ENCODE data around the gene WNK1. TPM values are rescaled to one million over a fixed set of nuclear protein-coding genes. Genes with fewer than 3 reads are reported as not detected.

Gene WNK1
- total and polyA plus RNA-seq, 2 donors (not counting 3 experiments of a cell fraction or from before 2014, with no cell fraction given), result 46.3 to 108 TPM

DNA sequence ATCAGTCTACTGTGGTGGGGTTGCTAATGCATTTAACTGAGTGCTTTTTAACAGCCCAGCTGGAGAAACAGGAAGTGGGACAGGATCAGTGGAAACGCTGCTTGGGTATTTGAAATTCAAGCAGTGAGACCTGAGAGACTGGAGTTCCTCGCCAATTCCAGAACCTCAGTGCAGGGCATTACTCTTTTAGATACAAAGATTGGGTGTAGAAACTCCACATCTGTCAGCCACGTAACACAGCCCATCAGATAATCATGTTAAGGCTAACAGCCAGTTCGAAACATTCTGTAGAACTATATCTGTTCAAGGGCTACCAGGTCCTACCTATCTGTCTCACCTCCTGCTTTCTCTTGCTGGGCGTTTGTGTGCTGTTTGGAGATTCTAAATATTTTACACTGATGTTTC is 151.6 kb downstream of the WNK1 start:
- CTCF ChIA-PET, result interaction anchor here (1.4 to 3.1 kb wide), 2 partner anchors 189 to 680 kb away, joined by 4 to 23 read pairs; no protein-coding TSS in a partner anchor
- dilution Hi-C loops (cut with MboI; ENCODE audit: extremely low pct_ligation_motif_present, low sequenced_read_pairs), result no loop called here
- no peaks in the 10 kb centered on the region for H3K79me2 ChIP-seq (ENCODE audit: control insufficient read depth, insufficient read depth, low read length)
- no peak overlapping the region for H3K27ac ChIP-seq (ENCODE audit: insufficient read depth, low read depth, low read length)
- H3K4me3 ChIP-seq (replicated peaks in 1 of 3; ENCODE audit: insufficient read depth in 1 of 3, low read depth in 1 of 3, low read length in 3 of 3), result no peak overlapping the region
- no TSS peak for BruUV-seq (replicated peaks)
- intact Hi-C loops (cut with micrococcal nuclease), result no loop called here
- no peaks in the 10 kb centered on the region for H3K4me1 ChIP-seq (ENCODE audit: control insufficient read depth, extremely low read depth, insufficient read depth, low read length)
- no peaks in the 10 kb centered on the region for H3K9me1 ChIP-seq (replicated peaks; ENCODE audit: control insufficient read depth, extremely low read depth, insufficient read depth, low read length)
- no peak overlapping the region for H2AFZ ChIP-seq (ENCODE audit: low read depth, low read length)
- DNase-seq (ENCODE audit: low read depth, low spot score), result peak; percentile 40
- H3K36me3 ChIP-seq (ENCODE audit: control insufficient read depth in 2 of 2, extremely low read depth in 1 of 2, insufficient read depth in 2 of 2, low read length in 2 of 2), result peaks cover 19 to 45% of the 10 kb centered on the region in 2 experiments
- no peak for FAIRE-seq
- H3K9me3 ChIP-seq (replicated peaks; ENCODE audit: control insufficient read depth, insufficient read depth, low read length), result no peaks in the 10 kb centered on the region
- no peak overlapping the region for H3K9ac ChIP-seq (replicated peaks; ENCODE audit: extremely low read depth, insufficient read depth, low read length)
- H3K27me3 ChIP-seq (ENCODE audit: control insufficient read depth in 2 of 2, insufficient read depth in 2 of 2, low read length in 2 of 2), result no peaks in the 10 kb centered on the region
- H3K4me2 ChIP-seq (ENCODE audit: insufficient read depth, low read length), result no peak overlapping the region
- POLR2A ChIA-PET, result no interaction called here
- no peaks in the 10 kb centered on the region for H4K20me1 ChIP-seq (replicated peaks; ENCODE audit: control insufficient read depth, extremely low read depth, insufficient read depth, low read length)
- TF ChIP-seq FOS (IDR thresholded peaks at IDR 0.05; ENCODE audit: borderline replicate concordance, insufficient read depth, low read length), result no peak
- TF ChIP-seq GATA2 (IDR thresholded peaks at IDR 0.05; ENCODE audit: insufficient read depth, insufficient read length, low read depth, low read length), result no peak

DNA sequence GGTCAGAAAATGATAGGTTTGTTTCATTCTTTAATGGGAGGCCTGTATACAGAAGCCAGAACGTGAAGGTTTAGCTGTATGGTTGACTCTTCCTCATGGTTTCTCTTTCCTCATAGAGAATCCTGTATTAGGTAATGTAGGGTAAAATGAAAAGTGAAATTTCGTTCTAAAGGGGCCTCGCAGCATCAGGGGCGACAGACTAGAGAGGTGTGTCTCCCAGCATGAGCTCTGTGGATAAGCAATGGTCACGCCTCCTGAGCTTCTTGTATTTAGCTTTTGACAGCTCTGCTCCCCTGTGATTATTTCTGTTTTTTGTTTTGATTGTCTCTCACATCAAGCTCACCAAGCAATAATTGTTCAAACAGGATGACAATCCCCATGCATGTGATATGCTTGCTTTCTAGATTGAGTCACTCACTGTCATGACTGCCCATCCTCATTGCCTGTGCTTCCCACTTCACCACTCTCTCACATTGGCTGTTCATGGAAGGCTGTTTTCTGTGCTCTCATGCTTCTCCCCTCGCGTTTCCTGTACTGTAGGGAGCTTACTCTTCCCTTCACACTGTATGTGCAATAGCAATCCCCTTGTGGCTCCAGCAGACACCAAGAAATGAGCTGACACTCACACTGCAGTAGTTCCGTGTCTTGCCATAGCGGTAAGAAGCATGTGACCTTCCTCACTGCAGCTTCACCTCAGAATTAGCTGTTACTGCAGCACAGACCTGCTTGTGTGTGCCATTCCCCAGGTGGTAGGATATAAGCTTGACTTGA is 153.1 kb downstream of the WNK1 start:
- no peak overlapping the region for H3K4me2 ChIP-seq (ENCODE audit: insufficient read depth, low read length)
- DNase-seq (ENCODE audit: low read depth, low spot score) (no peak), FAIRE-seq (no peak)
- no peak overlapping the region for H2AFZ ChIP-seq (ENCODE audit: low read depth, low read length)
- H3K9me3 ChIP-seq (replicated peaks; ENCODE audit: control insufficient read depth, insufficient read depth, low read length), result no peaks in the 10 kb centered on the region
- no peak for TF ChIP-seq GATA2 (IDR thresholded peaks at IDR 0.05; ENCODE audit: insufficient read depth, insufficient read length, low read depth, low read length)
- TF ChIP-seq EZH2 (IDR thresholded peaks at IDR 0.05; ENCODE audit: borderline replicate concordance, low read depth, low read length, severe bottlenecking), result no peak
- TF ChIP-seq, protein P1, sequence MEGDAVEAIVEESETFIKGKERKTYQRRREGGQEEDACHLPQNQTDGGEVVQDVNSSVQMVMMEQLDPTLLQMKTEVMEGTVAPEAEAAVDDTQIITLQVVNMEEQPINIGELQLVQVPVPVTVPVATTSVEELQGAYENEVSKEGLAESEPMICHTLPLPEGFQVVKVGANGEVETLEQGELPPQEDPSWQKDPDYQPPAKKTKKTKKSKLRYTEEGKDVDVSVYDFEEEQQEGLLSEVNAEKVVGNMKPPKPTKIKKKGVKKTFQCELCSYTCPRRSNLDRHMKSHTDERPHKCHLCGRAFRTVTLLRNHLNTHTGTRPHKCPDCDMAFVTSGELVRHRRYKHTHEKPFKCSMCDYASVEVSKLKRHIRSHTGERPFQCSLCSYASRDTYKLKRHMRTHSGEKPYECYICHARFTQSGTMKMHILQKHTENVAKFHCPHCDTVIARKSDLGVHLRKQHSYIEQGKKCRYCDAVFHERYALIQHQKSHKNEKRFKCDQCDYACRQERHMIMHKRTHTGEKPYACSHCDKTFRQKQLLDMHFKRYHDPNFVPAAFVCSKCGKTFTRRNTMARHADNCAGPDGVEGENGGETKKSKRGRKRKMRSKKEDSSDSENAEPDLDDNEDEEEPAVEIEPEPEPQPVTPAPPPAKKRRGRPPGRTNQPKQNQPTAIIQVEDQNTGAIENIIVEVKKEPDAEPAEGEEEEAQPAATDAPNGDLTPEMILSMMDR (IDR thresholded peaks at IDR 0.05; ENCODE audit: extremely low read depth in 1 of 2, insufficient read depth in 1 of 2, low read depth in 1 of 2, low read length in 2 of 2), result no peak
- TF ChIP-seq POLR2AphosphoS5 (IDR thresholded peaks at IDR 0.05; ENCODE audit: insufficient read depth, low read depth, low read length), result no peak
- TF ChIP-seq, protein P2, sequence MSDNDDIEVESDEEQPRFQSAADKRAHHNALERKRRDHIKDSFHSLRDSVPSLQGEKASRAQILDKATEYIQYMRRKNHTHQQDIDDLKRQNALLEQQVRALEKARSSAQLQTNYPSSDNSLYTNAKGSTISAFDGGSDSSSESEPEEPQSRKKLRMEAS (IDR thresholded peaks at IDR 0.05; ENCODE audit: insufficient read depth, insufficient read length), result no peak
- no peak for TF ChIP-seq MYC (IDR thresholded peaks at IDR 0.05; ENCODE audit: low read depth, low read length)
- TF ChIP-seq FOS (IDR thresholded peaks at IDR 0.05; ENCODE audit: borderline replicate concordance, insufficient read depth, low read length), result no peak
- no peak for TF ChIP-seq POLR2A (IDR thresholded peaks at IDR 0.05; ENCODE audit: low read depth, low read length)
- no peak for TF ChIP-seq JUN (IDR thresholded peaks at IDR 0.05; ENCODE audit: borderline replicate concordance, insufficient read depth, insufficient read length, low read depth)
- no peak overlapping the region for H3K4me3 ChIP-seq (replicated peaks in 1 of 3; ENCODE audit: insufficient read depth in 1 of 3, low read depth in 1 of 3, low read length in 3 of 3)
- ChIA-PET CTCF (interaction anchor here (0.8 to 3.1 kb wide), 5 partner anchors 9 to 678 kb away, joined by 3 to 23 read pairs (median 4); partner anchors contain the start of gene RAD52), POLR2A (no interaction called here)
- no peaks in the 10 kb centered on the region for H3K9me1 ChIP-seq (replicated peaks; ENCODE audit: control insufficient read depth, extremely low read depth, insufficient read depth, low read length)
- intact Hi-C loops (cut with micrococcal nuclease) (no loop called here), dilution Hi-C loops (cut with MboI; ENCODE audit: extremely low pct_ligation_motif_present, low sequenced_read_pairs) (no loop called here)
- no peaks in the 10 kb centered on the region for H3K27me3 ChIP-seq (ENCODE audit: control insufficient read depth in 2 of 2, insufficient read depth in 2 of 2, low read length in 2 of 2)
- H4K20me1 ChIP-seq (replicated peaks; ENCODE audit: control insufficient read depth, extremely low read depth, insufficient read depth, low read length), result no peaks in the 10 kb centered on the region
- H3K79me2 ChIP-seq (ENCODE audit: control insufficient read depth, insufficient read depth, low read length), result no peaks in the 10 kb centered on the region
- no peak overlapping the region for H3K27ac ChIP-seq (ENCODE audit: insufficient read depth, low read depth, low read length)
- BruUV-seq (replicated peaks), result no TSS peak
- H3K4me1 ChIP-seq (ENCODE audit: control insufficient read depth, extremely low read depth, insufficient read depth, low read length), result no peaks in the 10 kb centered on the region
- H3K36me3 ChIP-seq (ENCODE audit: control insufficient read depth in 2 of 2, extremely low read depth in 1 of 2, insufficient read depth in 2 of 2, low read length in 2 of 2), result peaks cover 16 to 41% of the 10 kb centered on the region in 2 experiments
- H3K9ac ChIP-seq (replicated peaks; ENCODE audit: extremely low read depth, insufficient read depth, low read length), result no peak overlapping the region

Data from endothelial cell of umbilical vein (primary cell).